ENCODE results near the gene UBAP1L.

UBAP1L gene

GRCh38 chr15:65067645-65068402 lies 47.2 kb downstream of the UBAP1L start, which contains the start of gene RASL12:
Gene RASL12 (minus strand): TSS chr15:65067991. CDS start chr15:65067835, 156 bp downstream.
- no peaks in the 10 kb centered on the region for H4K20me1 ChIP-seq (ENCODE audit: insufficient read depth)
- no peaks in the 10 kb centered on the region for H3K4me1 ChIP-seq (ENCODE audit: low read depth, poor library complexity, severe bottlenecking)
- no peak within 1 kb of the TSS for H3K27ac ChIP-seq
- H3K79me2 ChIP-seq (ENCODE audit: insufficient read depth, low read depth) = no peaks in the 10 kb centered on the region
- TF ChIP-seq CTCF (conservative IDR thresholded peaks at IDR 0.05; ENCODE audit: low read depth, low read length) = no peak
- H3K27me3 ChIP-seq (ENCODE audit: insufficient read depth, low read depth) = peaks cover 5% of the 10 kb centered on the region
- no peak within 1 kb of the TSS for H3K4me2 ChIP-seq
- H2AFZ ChIP-seq (ENCODE audit: low read depth) = no peak within 1 kb of the TSS
- no peak within 1 kb of the TSS for H3K9ac ChIP-seq
- H3K36me3 ChIP-seq (ENCODE audit: insufficient read depth) = no peaks in the 10 kb centered on the region
- no peak within 1 kb of the TSS for H3K4me3 ChIP-seq (IDR thresholded peaks at IDR 0.05; ENCODE audit: insufficient read depth, low read depth, low read length)

GRCh38 chr15:65067317-65067644 lies 47.7 kb downstream of the UBAP1L start:
- Histone ChIP-seq H3K9ac (no peak overlapping the region), H3K4me1 (ENCODE audit: low read depth, poor library complexity, severe bottlenecking) (no peaks in the 10 kb centered on the region), H2AFZ (ENCODE audit: low read depth) (no peak overlapping the region), H4K20me1 (ENCODE audit: insufficient read depth) (no peaks in the 10 kb centered on the region), H3K4me2 (no peak overlapping the region), H3K36me3 (ENCODE audit: insufficient read depth) (no peaks in the 10 kb centered on the region), H3K4me3 (IDR thresholded peaks at IDR 0.05; ENCODE audit: insufficient read depth, low read depth, low read length) (no peak overlapping the region), H3K79me2 (ENCODE audit: insufficient read depth, low read depth) (no peaks in the 10 kb centered on the region), H3K27me3 (ENCODE audit: insufficient read depth, low read depth) (peaks cover 5% of the 10 kb centered on the region), H3K27ac (no peak overlapping the region)
- no peak for TF ChIP-seq CTCF (conservative IDR thresholded peaks at IDR 0.05; ENCODE audit: low read depth, low read length)

GRCh38 chr15:65066635-65067316 lies 48.2 kb downstream of the UBAP1L start:
- no peak overlapping the region for H3K4me3 ChIP-seq (IDR thresholded peaks at IDR 0.05; ENCODE audit: insufficient read depth, low read depth, low read length)
- H3K79me2 ChIP-seq (ENCODE audit: insufficient read depth, low read depth) = no peaks in the 10 kb centered on the region
- no peak overlapping the region for H3K9ac ChIP-seq
- H3K27ac ChIP-seq = no peak overlapping the region
- peaks cover 5% of the 10 kb centered on the region for H3K27me3 ChIP-seq (ENCODE audit: insufficient read depth, low read depth)
- H2AFZ ChIP-seq (ENCODE audit: low read depth) = no peak overlapping the region
- H3K36me3 ChIP-seq (ENCODE audit: insufficient read depth) = no peaks in the 10 kb centered on the region
- no peak for TF ChIP-seq CTCF (conservative IDR thresholded peaks at IDR 0.05; ENCODE audit: low read depth, low read length)
- H4K20me1 ChIP-seq (ENCODE audit: insufficient read depth) = no peaks in the 10 kb centered on the region
- no peaks in the 10 kb centered on the region for H3K4me1 ChIP-seq (ENCODE audit: low read depth, poor library complexity, severe bottlenecking)
- H3K4me2 ChIP-seq = no peak overlapping the region

DNA sequence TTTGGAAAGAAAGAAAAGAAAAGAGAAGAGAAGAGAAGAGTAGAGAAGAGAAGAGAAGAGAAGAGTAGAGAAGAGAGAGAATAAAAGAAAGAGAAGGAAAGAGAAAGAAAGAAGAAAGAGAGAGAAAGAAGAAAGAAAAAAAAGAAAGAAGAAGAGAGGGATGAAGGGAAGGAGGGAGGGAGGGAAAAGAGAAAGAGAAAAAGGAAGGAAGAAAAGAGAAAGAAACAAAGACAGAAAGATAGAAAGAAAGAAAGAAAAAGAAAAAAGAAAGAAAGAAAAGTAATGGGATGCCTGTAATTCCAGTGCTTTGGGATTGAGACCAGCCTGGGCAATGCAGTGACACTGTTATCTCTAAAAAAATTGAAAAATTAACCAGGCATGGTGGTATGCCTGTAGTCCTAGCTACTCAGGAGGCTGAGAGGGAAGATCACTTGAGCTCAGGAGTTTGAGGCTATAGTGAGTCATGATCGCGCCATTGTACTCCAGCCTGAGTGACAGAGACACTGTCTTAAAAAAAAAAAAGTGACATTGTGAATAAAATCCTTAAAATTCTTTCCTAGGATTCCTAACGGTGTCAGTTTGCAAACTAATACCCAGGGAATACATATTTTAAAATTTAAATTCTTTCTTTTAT lies 48.9 kb downstream of the UBAP1L start:
- Histone ChIP-seq H3K4me2 (no peak overlapping the region), H3K4me1 (ENCODE audit: low read depth, poor library complexity, severe bottlenecking) (no peaks in the 10 kb centered on the region), H3K4me3 (IDR thresholded peaks at IDR 0.05; ENCODE audit: insufficient read depth, low read depth, low read length) (no peak overlapping the region)

More for the DNA sequence above, 48.9 kb downstream of the UBAP1L start:
- H3K79me2 ChIP-seq (ENCODE audit: insufficient read depth, low read depth) = no peaks in the 10 kb centered on the region
- H3K27ac ChIP-seq = no peak overlapping the region
- H4K20me1 ChIP-seq (ENCODE audit: insufficient read depth) = no peaks in the 10 kb centered on the region
- peaks cover 5% of the 10 kb centered on the region for H3K27me3 ChIP-seq (ENCODE audit: insufficient read depth, low read depth)
- no peak overlapping the region for H2AFZ ChIP-seq (ENCODE audit: low read depth)
- no peaks in the 10 kb centered on the region for H3K36me3 ChIP-seq (ENCODE audit: insufficient read depth)
- H3K9ac ChIP-seq = no peak overlapping the region
- no peak for TF ChIP-seq CTCF (conservative IDR thresholded peaks at IDR 0.05; ENCODE audit: low read depth, low read length)

Measured in KMS-11 (cell line).